KG1 (cell line): ENCODE results near the gene WNT9A.
"Not testable (repeated sequence)": the region's sequence is repeated elsewhere in the genome, so short reads cannot be mapped to it uniquely, and the experiment has no call there.

ENCODE experiments used
- DNase-seq: peaks from one replicate; lab custom pipeline; 2025; lab: John Stamatoyannopoulos, UW

Gene WNT9A

DNA sequence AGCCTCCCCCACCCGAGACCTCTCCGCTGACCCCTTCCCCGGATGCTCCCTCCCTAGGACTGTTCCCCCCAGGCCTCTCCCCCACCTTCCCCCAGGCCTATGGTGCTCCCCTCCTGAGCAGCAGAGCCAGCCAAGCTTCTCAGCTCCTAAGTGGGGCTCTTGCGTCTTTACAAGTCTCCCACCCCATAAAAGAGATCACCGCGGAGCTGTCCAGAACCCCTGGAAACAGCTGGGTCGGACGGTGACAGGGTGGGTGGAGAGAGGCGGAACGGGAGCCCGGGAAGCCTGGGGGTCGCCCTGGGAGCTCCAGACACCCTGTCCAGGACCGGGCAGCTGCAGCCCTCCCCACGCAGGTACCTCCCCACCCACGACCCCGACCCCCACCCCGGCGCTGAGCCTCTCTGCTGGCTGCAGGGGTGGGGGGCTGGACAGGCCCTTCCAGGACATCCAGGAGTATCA lies 61.2 kb downstream of the WNT9A start:
- no peak for DNase-seq

DNA sequence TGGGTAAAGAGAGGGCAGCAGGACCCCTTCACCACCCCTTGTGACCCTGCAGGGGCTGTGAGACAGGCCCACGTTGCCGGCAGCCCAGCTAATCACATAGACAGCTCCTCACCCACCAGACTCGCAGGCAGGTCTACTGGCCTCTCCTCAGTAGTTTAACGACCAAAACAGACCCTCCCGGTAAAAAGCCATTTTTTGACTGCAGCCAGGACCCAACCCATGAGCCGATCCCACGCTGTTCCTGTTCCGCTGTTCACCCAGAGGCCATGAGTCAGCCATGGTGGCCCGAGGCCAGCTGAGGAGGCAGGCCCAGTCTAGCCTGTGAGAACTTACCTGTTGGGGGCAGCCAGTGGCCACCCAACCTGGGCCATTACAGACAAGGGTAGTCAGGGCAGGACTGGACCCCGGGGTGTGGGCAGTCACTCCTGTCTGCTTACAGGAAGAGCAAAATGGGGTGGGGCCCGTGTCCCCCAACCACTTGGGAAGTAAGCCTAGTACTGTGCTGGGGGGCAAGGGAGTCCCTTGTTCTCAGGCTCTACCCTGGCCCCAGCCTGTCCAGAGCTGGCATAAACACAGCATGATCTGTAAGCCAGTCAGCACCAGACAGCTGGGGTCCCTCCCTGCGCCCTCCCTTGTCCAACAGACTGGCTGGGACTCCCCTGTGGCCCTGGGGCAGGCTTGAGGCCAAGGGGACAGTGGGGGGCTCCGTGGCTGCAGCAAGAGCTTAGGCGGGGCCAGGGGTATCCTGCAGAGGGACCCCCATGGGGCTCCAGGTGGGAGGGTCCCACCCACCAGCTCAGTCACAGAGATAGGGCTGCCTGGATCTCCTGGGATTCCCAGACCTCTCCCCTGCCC lies 61.9 kb downstream of the WNT9A start:
- no peak for DNase-seq

DNA sequence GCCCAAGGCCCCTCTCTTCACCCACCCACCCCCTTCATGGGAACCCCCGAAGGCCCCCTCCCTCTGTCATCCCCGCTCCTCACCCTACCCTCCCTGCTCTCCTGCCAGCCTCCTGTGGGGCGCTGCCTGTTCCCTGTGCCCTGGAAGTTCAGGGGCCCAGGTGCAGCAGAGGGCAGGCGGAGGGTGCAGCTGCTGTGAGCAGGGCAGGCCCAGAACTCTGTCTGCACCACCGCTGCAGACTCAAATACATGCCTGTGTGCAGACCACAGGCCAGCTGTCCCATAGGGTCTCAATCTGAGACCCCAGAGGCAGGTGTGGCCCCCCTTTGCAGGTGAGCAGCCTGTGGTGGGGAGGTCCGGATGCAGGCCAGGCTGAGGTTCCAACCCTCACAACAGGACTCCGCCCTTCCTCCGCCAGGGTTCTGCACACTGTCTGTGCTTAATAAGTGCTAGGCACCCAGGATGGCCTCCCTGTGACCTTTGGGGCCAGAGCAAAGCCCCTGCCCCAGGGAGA lies 62.5 kb downstream of the WNT9A start:
- no peak for DNase-seq

DNA sequence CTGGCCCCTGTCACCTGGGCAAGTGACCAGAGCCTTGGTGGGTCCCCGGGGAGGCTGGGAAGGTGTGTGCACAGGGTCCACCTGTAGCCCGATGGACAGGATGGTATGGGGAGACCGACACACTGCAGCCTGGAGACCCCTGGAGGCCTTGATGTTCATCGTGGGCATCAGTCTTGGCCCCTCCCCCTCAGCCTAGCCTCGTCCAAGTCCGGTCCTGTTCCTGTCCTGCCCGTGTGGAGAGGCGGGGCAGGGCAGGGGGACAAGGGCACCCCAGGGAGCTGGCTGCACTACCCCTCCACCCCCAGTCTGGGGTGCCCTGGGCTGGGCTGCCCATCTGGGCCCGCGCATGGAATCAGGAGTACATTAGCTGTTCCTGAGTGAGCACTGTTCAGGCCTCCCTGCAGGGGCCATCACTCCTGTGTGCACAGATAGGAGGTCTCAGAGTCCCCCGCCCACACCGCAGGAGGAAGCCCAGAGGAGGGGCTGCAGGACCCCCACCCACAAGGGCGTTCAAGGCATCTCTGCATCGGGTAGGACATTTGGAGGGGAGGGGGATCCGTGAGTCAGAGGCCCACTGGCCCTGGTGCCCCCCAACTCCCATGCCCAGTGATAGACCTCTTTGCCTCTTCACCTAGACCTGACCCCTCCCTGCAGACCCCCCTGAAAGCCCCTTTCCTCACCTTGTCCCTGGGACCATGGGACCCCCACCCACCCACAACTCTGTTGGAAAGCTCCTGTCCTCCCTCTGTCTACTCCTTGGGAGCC lies 63.2 kb downstream of the WNT9A start:
- DNase-seq = no peak

DNA sequence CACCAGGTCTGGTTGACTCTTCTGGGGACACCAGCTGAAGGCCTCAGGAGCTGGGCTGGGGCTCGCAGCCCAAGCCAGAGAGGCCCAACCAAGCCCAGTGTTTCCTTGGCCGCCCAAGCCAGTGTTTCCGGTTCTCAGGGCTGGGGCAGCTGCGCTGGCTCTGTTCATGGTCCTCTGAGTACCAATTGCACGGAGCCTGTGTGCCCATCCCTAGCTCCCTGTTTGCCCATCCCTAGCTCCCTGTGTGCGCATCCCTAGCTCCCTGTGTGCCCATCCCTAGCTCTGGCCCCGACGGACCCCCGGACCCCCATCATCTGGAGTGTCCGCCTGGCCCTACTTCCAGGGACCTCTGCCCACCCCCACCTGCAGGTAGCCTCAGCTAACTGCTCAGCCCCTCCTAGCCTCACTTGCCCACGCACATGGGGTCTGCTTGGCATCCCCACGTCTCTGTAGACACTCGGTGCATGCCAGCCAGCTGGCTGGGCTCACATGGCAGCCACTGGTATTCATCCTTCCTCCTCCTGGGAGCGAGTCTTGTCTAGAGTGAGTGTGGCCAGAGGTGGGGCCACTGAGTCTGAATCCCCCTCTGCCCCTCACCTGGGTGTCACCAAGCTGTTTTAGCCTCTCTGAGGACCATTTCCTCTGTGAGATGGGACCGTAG lies 64.0 kb downstream of the WNT9A start:
- DNase-seq = no peak

DNA sequence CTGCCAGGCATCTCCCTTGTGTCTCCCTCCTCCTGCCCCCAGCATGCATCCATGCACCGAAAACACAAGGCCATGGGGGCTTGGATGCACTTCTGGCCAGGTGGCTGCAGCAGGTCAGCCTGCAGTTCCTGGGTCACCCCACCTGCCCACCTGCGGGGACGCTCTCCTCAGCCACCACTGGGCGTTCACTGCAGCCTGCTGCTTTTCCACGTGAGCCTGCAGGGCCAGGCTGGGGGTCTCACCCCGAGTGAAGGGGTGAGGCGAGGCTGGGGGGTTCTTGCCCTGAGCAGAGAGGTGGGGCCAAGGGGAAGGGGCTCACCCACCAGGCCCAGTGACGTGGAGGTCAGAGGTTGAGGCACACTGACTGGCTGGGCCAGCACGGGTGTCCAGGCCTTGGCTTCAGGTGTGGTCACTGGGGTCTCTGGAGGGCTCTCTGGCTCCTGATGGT lies 64.6 kb downstream of the WNT9A start:
- no peak for DNase-seq

DNA sequence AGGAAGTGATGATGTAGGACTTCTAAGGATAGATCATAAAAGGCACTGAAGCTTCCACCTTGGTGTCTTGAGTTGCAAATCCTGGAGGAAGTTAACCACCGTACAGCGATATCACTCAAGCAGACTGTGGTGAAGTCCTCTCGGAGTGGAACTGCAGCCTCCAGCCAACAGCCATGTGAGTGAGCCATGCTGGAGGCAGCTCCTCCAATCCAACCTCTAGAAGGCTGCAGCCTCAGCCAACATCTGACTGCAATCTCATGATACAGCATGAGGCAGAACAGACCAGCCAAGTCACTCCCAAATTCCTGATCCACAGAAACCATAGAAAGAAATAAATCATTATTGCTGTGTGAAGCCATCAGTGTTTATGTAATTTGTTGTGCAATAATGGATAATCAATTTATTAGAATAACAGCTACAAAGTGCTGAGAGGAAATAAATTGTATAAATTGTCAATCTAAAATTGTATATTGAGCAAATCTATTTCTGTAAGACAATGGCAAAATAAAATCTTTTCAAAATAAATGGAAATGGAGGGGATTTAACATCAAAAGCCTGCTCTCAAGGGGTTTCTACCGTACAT lies 67.3 kb downstream of the WNT9A start:
- no peak for DNase-seq

DNA sequence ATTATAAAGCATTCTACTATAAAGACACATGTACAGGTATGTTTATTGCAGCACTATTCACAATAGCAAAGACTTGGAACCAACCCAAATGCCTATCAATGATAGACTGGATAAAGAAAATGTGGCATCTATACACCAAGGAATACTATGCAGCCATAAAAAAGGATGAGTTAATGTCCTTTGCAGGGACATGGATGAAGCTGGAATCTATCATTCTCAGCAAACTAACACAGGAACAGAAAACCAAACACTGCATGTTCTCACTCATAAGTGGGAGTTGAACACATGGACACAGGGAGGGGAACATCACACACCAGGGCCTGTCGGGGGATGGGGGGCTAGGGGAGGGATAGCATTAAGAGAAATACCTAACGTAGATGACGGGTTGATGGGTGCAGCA lies 69.9 kb downstream of the WNT9A start:
- not testable (repeated sequence) for DNase-seq

DNA sequence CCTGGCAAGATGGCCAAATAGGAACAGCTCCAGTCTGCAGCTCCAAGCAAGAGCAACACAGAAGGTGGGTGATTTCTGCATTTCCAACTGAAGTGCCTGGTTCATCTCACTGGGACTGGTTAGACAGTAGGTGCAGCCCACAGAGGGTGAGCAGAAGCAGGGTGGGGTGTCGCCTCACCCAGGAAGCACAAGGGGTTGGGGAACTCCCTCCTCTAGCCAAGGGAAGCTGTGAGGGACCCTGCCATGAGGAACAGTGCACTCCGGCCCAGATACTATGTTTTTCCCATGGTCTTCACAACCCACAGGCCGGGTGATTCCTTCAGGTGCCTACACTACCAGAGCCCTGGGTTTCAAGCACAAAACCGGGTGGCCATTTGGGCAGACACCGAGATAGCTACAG lies 75.8 kb downstream of the WNT9A start:
- not testable (repeated sequence) for DNase-seq

DNA sequence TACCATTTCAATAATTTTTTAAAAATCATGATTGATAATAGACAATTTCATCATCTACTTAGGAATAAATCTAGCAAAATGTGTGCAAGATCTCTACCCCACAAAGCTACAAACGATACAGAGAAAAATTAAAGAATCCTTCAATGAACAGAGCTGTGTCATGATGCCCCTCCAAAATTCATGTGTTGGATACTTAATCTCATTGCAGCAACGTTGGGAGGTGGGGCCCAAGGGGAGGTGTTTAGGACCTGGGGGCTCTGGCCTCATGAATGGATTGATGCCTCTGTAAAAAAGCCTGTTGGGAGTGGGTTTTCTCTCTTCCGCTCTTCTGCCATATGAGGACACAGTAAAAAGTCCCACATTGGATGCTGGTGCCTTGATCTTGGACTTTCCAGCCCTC lies 77.4 kb downstream of the WNT9A start:
- no peak for DNase-seq

DNA sequence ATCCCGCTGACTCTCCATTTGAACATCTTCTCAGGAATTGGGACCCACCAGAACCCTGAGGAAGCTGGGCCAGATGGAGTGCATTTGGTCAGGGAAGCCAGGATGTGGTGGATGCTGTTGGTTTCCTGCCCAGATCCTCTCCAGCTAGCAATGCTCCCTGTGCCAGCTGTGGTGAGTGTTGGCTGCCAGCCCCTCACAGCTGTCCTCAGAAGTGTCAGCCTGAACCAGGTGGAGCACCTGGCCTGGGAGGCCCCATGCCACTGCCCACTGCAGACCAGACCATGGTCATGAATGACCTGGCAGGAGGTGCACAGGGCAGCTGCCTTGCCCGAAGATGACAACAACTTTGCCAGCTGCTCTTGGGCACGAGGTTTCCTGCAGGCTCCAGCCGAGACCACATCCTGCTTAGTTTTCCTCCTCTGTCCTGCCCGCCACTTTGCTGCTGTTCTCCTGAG lies 77.9 kb downstream of the WNT9A start:
- no peak for DNase-seq

DNA sequence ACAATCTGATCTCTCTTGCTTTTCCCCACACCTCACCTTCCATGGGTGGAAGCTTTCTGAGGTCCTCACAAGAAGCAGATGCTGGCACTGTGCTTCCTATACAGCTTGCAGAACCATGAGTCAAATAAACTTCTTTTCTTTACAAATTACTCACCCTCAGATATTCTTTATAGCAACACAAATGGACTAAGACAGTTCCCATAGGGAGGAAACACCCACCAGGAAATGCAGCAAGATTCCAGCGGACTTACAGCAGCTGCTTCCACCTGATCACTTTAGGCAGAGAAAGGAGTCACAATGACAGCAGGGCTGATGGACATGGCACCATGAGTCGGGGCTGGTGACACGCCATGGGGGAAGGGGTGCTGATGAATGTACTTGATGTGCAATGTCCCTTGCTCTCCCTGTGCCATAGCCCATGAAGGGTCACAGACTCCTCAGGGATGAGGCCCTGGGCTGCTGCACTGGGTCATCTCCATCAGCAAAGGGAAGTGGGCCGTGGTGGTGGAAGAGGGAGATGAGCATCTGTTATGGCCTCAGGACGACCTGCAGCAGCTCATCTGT lies 78.4 kb downstream of the WNT9A start:
- DNase-seq = no peak
